SK-N-SH (cell line): ENCODE data around the gene CCDC172.

Experiments used
- CHD2 ChIP-seq: fragments of 150-350 bp; IDR thresholded peaks from 2 replicates; pipeline ENCODE4 v1.6.1; 2018; ENCODE audit warnings: low read length; ENCODE audit not compliant: partially characterized antibody
- JUND ChIP-seq: IDR thresholded peaks from 2 replicates; pipeline ENCODE4 v1.4.0; 2012
- RAD21 ChIP-seq: IDR thresholded peaks from 2 replicates; pipeline ENCODE4 v1.6.1; 2012; ENCODE audit warnings: mild to moderate bottlenecking, low read length
- RFX5 ChIP-seq: IDR thresholded peaks from 2 replicates; pipeline ENCODE4 v1.6.1; 2012; ENCODE audit warnings: mild to moderate bottlenecking, improper control_type of control experiment, low read length
- YY1 ChIP-seq: IDR thresholded peaks from 2 replicates; pipeline ENCODE4 v1.4.0; 2012; ENCODE audit warnings: low read depth, mild to moderate bottlenecking
- TF ChIP-seq, protein P1 (sequence below): IDR thresholded peaks from 2 replicates; pipeline ENCODE4 v1.6.1; 2012; ENCODE audit warnings: mild to moderate bottlenecking, low read depth, low read length, moderate library complexity
- TF ChIP-seq, protein P2 (sequence below): IDR thresholded peaks from 2 replicates; pipeline ENCODE4 v1.4.0; 2012; ENCODE audit warnings: low read depth
- TF ChIP-seq, protein P3 (sequence below): fragments of 200-600 bp; sonication (generic); IDR thresholded peaks from 2 replicates; pipeline ENCODE4 v1.6.1; 2017; ENCODE audit warnings: antibody characterized with exemption, mild to moderate bottlenecking, moderate library complexity
- TF ChIP-seq, protein P4 (sequence below): fragments of 150-350 bp; IDR thresholded peaks from 2 replicates; pipeline ENCODE4 v1.6.1; 2017; ENCODE audit warnings: antibody characterized with exemption, low read length, low read depth, borderline replicate concordance

DNA sequence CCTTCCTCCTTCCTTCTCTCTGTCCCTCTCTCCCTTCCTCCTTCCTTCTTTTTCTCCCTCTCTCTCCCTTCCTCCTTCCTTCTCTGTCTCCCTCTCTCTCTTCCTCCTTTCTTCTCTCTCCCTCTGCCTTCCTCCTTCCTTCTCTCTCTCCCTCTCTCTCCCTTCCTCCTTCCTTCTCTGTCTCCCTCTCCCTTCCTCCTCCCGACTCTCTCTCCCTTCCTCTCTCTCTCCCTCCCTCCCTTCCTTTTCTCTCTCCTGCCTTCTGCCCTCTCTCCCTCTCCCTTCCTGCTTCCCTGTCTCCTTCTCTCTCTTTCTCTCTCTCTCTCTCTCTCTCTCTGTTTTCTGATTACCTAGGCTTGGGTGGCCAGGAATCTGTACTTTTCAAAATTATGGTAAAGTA lies 34.6 kb upstream of the CCDC172 start:
- TF ChIP-seq, protein P1, sequence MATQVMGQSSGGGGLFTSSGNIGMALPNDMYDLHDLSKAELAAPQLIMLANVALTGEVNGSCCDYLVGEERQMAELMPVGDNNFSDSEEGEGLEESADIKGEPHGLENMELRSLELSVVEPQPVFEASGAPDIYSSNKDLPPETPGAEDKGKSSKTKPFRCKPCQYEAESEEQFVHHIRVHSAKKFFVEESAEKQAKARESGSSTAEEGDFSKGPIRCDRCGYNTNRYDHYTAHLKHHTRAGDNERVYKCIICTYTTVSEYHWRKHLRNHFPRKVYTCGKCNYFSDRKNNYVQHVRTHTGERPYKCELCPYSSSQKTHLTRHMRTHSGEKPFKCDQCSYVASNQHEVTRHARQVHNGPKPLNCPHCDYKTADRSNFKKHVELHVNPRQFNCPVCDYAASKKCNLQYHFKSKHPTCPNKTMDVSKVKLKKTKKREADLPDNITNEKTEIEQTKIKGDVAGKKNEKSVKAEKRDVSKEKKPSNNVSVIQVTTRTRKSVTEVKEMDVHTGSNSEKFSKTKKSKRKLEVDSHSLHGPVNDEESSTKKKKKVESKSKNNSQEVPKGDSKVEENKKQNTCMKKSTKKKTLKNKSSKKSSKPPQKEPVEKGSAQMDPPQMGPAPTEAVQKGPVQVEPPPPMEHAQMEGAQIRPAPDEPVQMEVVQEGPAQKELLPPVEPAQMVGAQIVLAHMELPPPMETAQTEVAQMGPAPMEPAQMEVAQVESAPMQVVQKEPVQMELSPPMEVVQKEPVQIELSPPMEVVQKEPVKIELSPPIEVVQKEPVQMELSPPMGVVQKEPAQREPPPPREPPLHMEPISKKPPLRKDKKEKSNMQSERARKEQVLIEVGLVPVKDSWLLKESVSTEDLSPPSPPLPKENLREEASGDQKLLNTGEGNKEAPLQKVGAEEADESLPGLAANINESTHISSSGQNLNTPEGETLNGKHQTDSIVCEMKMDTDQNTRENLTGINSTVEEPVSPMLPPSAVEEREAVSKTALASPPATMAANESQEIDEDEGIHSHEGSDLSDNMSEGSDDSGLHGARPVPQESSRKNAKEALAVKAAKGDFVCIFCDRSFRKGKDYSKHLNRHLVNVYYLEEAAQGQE = no peak
- TF ChIP-seq, protein P2, sequence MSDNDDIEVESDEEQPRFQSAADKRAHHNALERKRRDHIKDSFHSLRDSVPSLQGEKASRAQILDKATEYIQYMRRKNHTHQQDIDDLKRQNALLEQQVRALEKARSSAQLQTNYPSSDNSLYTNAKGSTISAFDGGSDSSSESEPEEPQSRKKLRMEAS = no peak
- TF ChIP-seq, protein P3, sequence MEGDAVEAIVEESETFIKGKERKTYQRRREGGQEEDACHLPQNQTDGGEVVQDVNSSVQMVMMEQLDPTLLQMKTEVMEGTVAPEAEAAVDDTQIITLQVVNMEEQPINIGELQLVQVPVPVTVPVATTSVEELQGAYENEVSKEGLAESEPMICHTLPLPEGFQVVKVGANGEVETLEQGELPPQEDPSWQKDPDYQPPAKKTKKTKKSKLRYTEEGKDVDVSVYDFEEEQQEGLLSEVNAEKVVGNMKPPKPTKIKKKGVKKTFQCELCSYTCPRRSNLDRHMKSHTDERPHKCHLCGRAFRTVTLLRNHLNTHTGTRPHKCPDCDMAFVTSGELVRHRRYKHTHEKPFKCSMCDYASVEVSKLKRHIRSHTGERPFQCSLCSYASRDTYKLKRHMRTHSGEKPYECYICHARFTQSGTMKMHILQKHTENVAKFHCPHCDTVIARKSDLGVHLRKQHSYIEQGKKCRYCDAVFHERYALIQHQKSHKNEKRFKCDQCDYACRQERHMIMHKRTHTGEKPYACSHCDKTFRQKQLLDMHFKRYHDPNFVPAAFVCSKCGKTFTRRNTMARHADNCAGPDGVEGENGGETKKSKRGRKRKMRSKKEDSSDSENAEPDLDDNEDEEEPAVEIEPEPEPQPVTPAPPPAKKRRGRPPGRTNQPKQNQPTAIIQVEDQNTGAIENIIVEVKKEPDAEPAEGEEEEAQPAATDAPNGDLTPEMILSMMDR = no peak
- no peak for TF ChIP-seq RAD21
- no peak for TF ChIP-seq YY1
- no peak for TF ChIP-seq JUND
- TF ChIP-seq, protein P4, sequence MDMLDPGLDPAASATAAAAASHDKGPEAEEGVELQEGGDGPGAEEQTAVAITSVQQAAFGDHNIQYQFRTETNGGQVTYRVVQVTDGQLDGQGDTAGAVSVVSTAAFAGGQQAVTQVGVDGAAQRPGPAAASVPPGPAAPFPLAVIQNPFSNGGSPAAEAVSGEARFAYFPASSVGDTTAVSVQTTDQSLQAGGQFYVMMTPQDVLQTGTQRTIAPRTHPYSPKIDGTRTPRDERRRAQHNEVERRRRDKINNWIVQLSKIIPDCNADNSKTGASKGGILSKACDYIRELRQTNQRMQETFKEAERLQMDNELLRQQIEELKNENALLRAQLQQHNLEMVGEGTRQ = no peak
- no peak for TF ChIP-seq RFX5
- no peak for TF ChIP-seq CHD2
